HepG2 (cell line): ENCODE results near the gene EFCAB14. TPM values are rescaled to one million over a fixed set of nuclear protein-coding genes. Genes with fewer than 3 reads are reported as not detected.

ENCODE experiments used
- CBFB ChIP-seq: sonication (generic); formaldehyde crosslinking; IDR thresholded peaks from 2 replicates; pipeline ENCODE4 v1.4.0; 2020; ENCODE audit warnings: missing genetic modification reagents
- KDM1A ChIP-seq: IDR thresholded peaks from 2 replicates; pipeline ENCODE4 v1.6.1; 2016; ENCODE audit warnings: missing compliant biosample characterization
- KLF16 ChIP-seq, 2 experiments: sonication (generic) in 1 of 2; formaldehyde crosslinking in 1 of 2; IDR thresholded peaks; 2 replicates each; pipeline versions ENCODE4 v1.6.1 to v1.8.0; 2016 to 2023; ENCODE audit warnings: missing genetic modification reagents in 2 of 2, missing compliant biosample characterization in 1 of 2
- MTF2 ChIP-seq: sonication (generic); formaldehyde crosslinking; IDR thresholded peaks from 2 replicates; pipeline ENCODE4 v1.5.0; 2020; ENCODE audit warnings: missing genetic modification reagents, borderline replicate concordance
- PAWR ChIP-seq: sonication (generic); formaldehyde crosslinking; IDR thresholded peaks from 2 replicates; pipeline ENCODE4 v1.4.0; 2020; ENCODE audit warnings: missing genetic modification reagents, mild to moderate bottlenecking, borderline replicate concordance
- SMAD3 ChIP-seq: sonication (generic); formaldehyde crosslinking; IDR thresholded peaks from 2 replicates; pipeline ENCODE4 v1.4.0; 2020; ENCODE audit warnings: missing genetic modification reagents
- TOPORS ChIP-seq: sonication (generic); formaldehyde crosslinking; IDR thresholded peaks from 2 replicates; pipeline ENCODE4 v1.8.0; 2023; ENCODE audit warnings: mild to moderate bottlenecking, missing genetic modification reagents
- XBP1 ChIP-seq: sonication (generic); formaldehyde crosslinking; IDR thresholded peaks from 2 replicates; pipeline ENCODE4 v1.5.0; 2020; ENCODE audit warnings: missing genetic modification reagents
- ZC3H13 ChIP-seq: sonication (generic); formaldehyde crosslinking; IDR thresholded peaks from 2 replicates; pipeline ENCODE4 v1.8.1; 2023; ENCODE audit warnings: mild to moderate bottlenecking, missing genetic modification reagents, moderate library complexity
- ZNF251 ChIP-seq: sonication (generic); formaldehyde crosslinking; IDR thresholded peaks from 2 replicates; pipeline ENCODE4 v1.9.0; 2021; ENCODE audit warnings: mild to moderate bottlenecking, missing genetic modification reagents
- ZNF816 ChIP-seq: sonication (generic); formaldehyde crosslinking; IDR thresholded peaks from 2 replicates; pipeline ENCODE4 v1.8.0; 2022; ENCODE audit warnings: missing genetic modification reagents, mild to moderate bottlenecking, borderline replicate concordance
- ZSCAN21 ChIP-seq: sonication (generic); formaldehyde crosslinking; IDR thresholded peaks from 2 replicates; pipeline ENCODE4 v1.8.0; 2022; ENCODE audit warnings: mild to moderate bottlenecking, missing genetic modification reagents, moderate library complexity, borderline replicate concordance
- polyA plus RNA-seq, 8 experiments: library from polyadenylated mRNA; depleted of rRNA in 3 of 8; stranded (reverse) in 7 of 8; unstranded in 1 of 8; fragments of >200 nt; fragmentation: Illumina TruSeq in 4 of 8; extraction: Trizol in 4 of 8; gene quantifications; 2 replicates each; pipeline versions ENCODE4 v1.2.1 to v1.2.3, GENCODE V29; 2011 to 2016; ENCODE audit warnings: low read depth in 4 of 8, missing spikeins in 1 of 8, mixed read lengths in 1 of 8; ENCODE audit not compliant: insufficient read depth in 1 of 8
- total RNA-seq, 5 experiments: library from RNA; depleted of rRNA; stranded (reverse); fragments of >200 nt; fragmentation: Illumina TruSeq; extraction: Trizol; gene quantifications; 2 replicates each; pipeline ENCODE4 v1.2.3, GENCODE V29; 2016; ENCODE audit warnings: low read depth in 1 of 5
- TF ChIP-seq, protein P1 (sequence below): sonication (generic); formaldehyde crosslinking; IDR thresholded peaks from 2 replicates; pipeline ENCODE4 v1.4.0; 2020; ENCODE audit warnings: missing genetic modification reagents
- TF ChIP-seq, protein P2 (sequence below): sonication (generic); formaldehyde crosslinking; IDR thresholded peaks from 2 replicates; pipeline ENCODE4 v1.5.1; 2020; ENCODE audit warnings: mild to moderate bottlenecking, missing genetic modification reagents, moderate library complexity
- TF ChIP-seq, protein P3 (sequence below): IDR thresholded peaks from 2 replicates; pipeline ENCODE4 v1.6.1; 2016
- TF ChIP-seq, protein P4 (sequence below): sonication (generic); formaldehyde crosslinking; IDR thresholded peaks from 2 replicates; pipeline ENCODE4 v1.5.0; 2020; ENCODE audit warnings: missing genetic modification reagents, mild to moderate bottlenecking, borderline replicate concordance
- TF ChIP-seq, protein P5 (sequence below): sonication (generic); formaldehyde crosslinking; IDR thresholded peaks from 2 replicates; pipeline ENCODE4 v1.9.0; 2021; ENCODE audit warnings: missing genetic modification reagents, mild to moderate bottlenecking, borderline replicate concordance
- TF ChIP-seq, protein P6 (sequence below): sonication (generic); formaldehyde crosslinking; conservative IDR thresholded peaks from 2 replicates; pipeline ENCODE4 v1.4.0; 2020; ENCODE audit warnings: missing genetic modification reagents

Gene EFCAB14
- total and polyA plus RNA-seq, 2 of the 13 experiments (the other 11 are each of a cell fraction or from before 2014, with no cell fraction given): 13.4 to 17.9 TPM

DNA sequence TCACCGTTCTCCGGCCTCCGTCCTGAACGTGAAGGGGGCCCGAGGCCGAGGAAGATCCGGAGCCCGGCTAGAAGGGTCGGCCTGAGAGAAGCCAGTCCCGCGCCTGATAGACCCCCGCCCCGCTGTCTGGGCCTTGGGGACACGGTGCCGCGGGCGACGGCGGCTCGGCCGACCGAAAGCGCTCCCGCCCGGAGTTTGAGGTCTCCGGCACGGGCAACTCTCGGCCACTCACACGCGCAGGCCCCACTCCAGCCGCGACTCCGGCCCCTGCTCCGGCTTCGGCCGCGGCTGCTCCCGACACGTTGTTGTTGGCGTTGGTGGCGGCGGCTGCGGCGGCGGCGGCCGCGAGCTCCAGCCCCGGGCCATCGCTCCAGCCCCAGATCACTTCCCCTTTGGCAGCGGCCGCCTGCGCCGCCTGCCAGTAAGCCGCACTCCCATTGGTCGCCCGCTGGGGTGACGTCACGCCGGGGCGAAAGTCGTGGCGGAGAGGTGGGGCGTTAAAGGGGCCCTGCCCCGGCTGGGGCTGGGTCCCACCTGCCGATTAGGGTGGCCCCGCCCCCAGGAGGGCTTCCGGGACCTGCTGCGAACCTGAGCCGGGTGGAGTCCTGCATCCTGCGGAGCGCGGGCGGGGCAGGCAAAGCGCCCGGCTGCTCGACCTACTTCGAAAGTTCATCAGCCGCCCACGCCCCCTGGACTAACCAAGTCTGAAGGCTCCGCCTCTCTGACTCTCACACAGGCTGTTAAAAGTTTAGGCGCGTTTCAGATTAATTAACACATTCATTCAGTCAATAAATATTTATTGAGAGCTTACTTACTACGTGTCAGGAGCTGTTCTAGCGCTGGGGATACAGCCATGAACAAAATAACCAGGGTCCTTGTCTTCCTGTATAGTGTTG lies at the start of gene EFCAB14 (continued):
- TF ChIP-seq ZSCAN21 (CRISPR knock-in tag): no peak; the same call in 1 of the 2 replicates
- no peak for TF ChIP-seq XBP1 (CRISPR knock-in tag)
- TF ChIP-seq ZNF816: no peak
- no peak for TF ChIP-seq MTF2 (CRISPR knock-in tag)
- TF ChIP-seq SMAD3 (CRISPR knock-in tag): peak; percentile 62; the same call in 1 of the 2 replicates
- TF ChIP-seq TOPORS (CRISPR knock-in tag): no peak
- TF ChIP-seq, protein P1, sequence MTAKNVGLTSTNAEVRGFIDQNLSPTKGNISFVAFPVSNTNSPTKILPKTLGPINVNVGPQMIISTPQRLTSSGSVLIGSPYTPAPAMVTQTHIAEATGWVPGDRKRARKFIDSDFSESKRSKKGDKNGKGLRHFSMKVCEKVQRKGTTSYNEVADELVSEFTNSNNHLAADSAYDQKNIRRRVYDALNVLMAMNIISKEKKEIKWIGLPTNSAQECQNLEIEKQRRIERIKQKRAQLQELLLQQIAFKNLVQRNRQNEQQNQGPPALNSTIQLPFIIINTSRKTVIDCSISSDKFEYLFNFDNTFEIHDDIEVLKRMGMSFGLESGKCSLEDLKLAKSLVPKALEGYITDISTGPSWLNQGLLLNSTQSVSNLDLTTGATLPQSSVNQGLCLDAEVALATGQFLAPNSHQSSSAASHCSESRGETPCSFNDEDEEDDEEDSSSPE (CRISPR knock-in tag): peak; percentile 46; the same call in 1 of the 2 replicates
- TF ChIP-seq KDM1A: no peak
- TF ChIP-seq PAWR (CRISPR knock-in tag): no peak
- TF ChIP-seq, protein P2, sequence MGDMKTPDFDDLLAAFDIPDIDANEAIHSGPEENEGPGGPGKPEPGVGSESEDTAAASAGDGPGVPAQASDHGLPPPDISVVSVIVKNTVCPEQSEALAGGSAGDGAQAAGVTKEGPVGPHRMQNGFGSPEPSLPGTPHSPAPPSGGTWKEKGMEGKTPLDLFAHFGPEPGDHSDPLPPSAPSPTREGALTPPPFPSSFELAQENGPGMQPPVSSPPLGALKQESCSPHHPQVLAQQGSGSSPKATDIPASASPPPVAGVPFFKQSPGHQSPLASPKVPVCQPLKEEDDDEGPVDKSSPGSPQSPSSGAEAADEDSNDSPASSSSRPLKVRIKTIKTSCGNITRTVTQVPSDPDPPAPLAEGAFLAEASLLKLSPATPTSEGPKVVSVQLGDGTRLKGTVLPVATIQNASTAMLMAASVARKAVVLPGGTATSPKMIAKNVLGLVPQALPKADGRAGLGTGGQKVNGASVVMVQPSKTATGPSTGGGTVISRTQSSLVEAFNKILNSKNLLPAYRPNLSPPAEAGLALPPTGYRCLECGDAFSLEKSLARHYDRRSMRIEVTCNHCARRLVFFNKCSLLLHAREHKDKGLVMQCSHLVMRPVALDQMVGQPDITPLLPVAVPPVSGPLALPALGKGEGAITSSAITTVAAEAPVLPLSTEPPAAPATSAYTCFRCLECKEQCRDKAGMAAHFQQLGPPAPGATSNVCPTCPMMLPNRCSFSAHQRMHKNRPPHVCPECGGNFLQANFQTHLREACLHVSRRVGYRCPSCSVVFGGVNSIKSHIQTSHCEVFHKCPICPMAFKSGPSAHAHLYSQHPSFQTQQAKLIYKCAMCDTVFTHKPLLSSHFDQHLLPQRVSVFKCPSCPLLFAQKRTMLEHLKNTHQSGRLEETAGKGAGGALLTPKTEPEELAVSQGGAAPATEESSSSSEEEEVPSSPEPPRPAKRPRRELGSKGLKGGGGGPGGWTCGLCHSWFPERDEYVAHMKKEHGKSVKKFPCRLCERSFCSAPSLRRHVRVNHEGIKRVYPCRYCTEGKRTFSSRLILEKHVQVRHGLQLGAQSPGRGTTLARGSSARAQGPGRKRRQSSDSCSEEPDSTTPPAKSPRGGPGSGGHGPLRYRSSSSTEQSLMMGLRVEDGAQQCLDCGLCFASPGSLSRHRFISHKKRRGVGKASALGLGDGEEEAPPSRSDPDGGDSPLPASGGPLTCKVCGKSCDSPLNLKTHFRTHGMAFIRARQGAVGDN (CRISPR knock-in tag): peak; percentile 81
- TF ChIP-seq CBFB: peak; percentile 38; the same call in 1 of the 2 replicates
- TF ChIP-seq, protein P3, sequence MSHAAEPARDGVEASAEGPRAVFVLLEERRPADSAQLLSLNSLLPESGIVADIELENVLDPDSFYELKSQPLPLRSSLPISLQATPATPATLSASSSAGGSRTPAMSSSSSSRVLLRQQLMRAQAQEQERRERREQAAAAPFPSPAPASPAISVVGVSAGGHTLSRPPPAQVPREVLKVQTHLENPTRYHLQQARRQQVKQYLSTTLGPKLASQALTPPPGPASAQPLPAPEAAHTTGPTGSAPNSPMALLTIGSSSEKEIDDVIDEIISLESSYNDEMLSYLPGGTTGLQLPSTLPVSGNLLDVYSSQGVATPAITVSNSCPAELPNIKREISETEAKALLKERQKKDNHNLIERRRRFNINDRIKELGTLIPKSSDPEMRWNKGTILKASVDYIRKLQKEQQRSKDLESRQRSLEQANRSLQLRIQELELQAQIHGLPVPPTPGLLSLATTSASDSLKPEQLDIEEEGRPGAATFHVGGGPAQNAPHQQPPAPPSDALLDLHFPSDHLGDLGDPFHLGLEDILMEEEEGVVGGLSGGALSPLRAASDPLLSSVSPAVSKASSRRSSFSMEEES: 0 out of 2 replicates have a peak, but pooled peaks have one; percentile 44
- TF ChIP-seq ZNF251 (CRISPR knock-in tag): no peak
- TF ChIP-seq ZC3H13 (CRISPR knock-in tag): no peak
- TF ChIP-seq, protein P4, sequence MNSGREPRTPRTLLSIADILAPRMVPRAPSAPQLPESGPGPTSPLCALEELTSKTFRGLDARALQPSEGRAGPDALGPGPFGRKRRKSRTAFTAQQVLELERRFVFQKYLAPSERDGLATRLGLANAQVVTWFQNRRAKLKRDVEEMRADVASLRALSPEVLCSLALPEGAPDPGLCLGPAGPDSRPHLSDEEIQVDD (CRISPR knock-in tag): no peak
- TF ChIP-seq, protein P5, sequence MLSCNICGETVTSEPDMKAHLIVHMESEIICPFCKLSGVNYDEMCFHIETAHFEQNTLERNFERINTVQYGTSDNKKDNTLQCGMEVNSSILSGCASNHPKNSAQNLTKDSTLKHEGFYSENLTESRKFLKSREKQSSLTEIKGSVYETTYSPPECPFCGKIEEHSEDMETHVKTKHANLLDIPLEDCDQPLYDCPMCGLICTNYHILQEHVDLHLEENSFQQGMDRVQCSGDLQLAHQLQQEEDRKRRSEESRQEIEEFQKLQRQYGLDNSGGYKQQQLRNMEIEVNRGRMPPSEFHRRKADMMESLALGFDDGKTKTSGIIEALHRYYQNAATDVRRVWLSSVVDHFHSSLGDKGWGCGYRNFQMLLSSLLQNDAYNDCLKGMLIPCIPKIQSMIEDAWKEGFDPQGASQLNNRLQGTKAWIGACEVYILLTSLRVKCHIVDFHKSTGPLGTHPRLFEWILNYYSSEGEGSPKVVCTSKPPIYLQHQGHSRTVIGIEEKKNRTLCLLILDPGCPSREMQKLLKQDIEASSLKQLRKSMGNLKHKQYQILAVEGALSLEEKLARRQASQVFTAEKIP (CRISPR knock-in tag): no peak
- TF ChIP-seq, protein P6, sequence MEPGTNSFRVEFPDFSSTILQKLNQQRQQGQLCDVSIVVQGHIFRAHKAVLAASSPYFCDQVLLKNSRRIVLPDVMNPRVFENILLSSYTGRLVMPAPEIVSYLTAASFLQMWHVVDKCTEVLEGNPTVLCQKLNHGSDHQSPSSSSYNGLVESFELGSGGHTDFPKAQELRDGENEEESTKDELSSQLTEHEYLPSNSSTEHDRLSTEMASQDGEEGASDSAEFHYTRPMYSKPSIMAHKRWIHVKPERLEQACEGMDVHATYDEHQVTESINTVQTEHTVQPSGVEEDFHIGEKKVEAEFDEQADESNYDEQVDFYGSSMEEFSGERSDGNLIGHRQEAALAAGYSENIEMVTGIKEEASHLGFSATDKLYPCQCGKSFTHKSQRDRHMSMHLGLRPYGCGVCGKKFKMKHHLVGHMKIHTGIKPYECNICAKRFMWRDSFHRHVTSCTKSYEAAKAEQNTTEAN (CRISPR knock-in tag): no peak
- peak in 1 of 2 experiments; percentile 72; a peak in 1 of 4 replicates for TF ChIP-seq KLF16 (CRISPR knock-in tag; IDR thresholded peaks at IDR 0.05)
